H1 (cell line): Measurements from ENCODE around the gene ADGRL3. TPM values are rescaled to one million over a fixed set of nuclear protein-coding genes. Genes with fewer than 3 reads are reported as not detected.

Experiments used
- CTCF ChIA-PET: fragments of 300-600 bp; sonication (Branson Sonifier 250); formaldehyde crosslinking; loops from one replicate; lab custom pipeline; 2021; ENCODE audit not compliant: partially characterized antibody; lab: Charles Lee
- POLR2A ChIA-PET: fragments of 300-600 bp; sonication (Branson Sonifier 250); formaldehyde crosslinking; loops from one replicate; lab custom pipeline; 2021; ENCODE audit warnings: inconsistent platforms; ENCODE audit not compliant: partially characterized antibody; lab: Charles Lee
- DNase-seq, 2 experiments: peaks; one replicate each; pipeline versions ENCODE4 v3.0.0 to v3.0.0-alpha.2; 2010 to 2022; ENCODE audit warnings: low spot score in 2 of 2, low read depth in 1 of 2, mixed read lengths in 1 of 2
- FAIRE-seq: peaks from 2 replicates; lab custom pipeline; 2011; peaks lifted over from hg19 to GRCh38; lab: Jason Lieb, UNC
- H2AFZ ChIP-seq: 2 replicates; pipeline ENCODE4 v1.8.1; 2012; ENCODE audit warnings: low read length, inconsistent platforms
- H2AK5ac ChIP-seq: 2 replicates; pipeline ENCODE4 v1.6.1; 2013; ENCODE audit warnings: low read depth, low read length
- H2BK120ac ChIP-seq: replicated peaks from 2 replicates; pipeline ENCODE3; 2013; ENCODE audit warnings: low read depth, low read length, inconsistent platforms
- H2BK12ac ChIP-seq: 2 replicates; pipeline ENCODE4 v1.6.1; 2013; ENCODE audit warnings: low read depth, low read length
- H2BK15ac ChIP-seq: 2 replicates; pipeline ENCODE4 v1.6.1; 2013; ENCODE audit warnings: low read length
- H2BK20ac ChIP-seq: 2 replicates; pipeline ENCODE4 v1.6.1; 2013; ENCODE audit warnings: low read length
- H2BK5ac ChIP-seq: 2 replicates; pipeline ENCODE4 v1.6.1; 2013; ENCODE audit warnings: low read depth, low read length
- H3K14ac ChIP-seq: 2 replicates; pipeline ENCODE4 v1.6.1; 2013; ENCODE audit warnings: inconsistent platforms; ENCODE audit not compliant: insufficient read length
- H3K18ac ChIP-seq: 2 replicates; pipeline ENCODE4 v1.6.1; 2013; ENCODE audit warnings: low read length; ENCODE audit errors: extremely low read depth
- H3K23ac ChIP-seq: 2 replicates; pipeline ENCODE4 v1.6.1; 2013; ENCODE audit warnings: inconsistent platforms; ENCODE audit not compliant: insufficient read length
- H3K23me2 ChIP-seq: 2 replicates; pipeline ENCODE4 v1.6.1; 2013; ENCODE audit warnings: low read depth, low read length
- H3K27ac ChIP-seq: 2 replicates; pipeline ENCODE4 v1.6.1; 2011; ENCODE audit warnings: low read depth, low read length, inconsistent platforms
- H3K27me3 ChIP-seq, 4 experiments: replicated peaks in 1 of 4; 1 replicate in 1 of 4; 2 replicates in 3 of 4; pipeline versions ENCODE4 v1.6.1 to v1.8.1; 2011 to 2013; ENCODE audit warnings: low read length in 3 of 4, mild to moderate bottlenecking in 3 of 4, inconsistent platforms in 2 of 4, mixed read lengths in 2 of 4, moderate library complexity in 1 of 4; ENCODE audit not compliant: control insufficient read depth in 3 of 4, insufficient read depth in 3 of 4; ENCODE audit errors: extremely low read depth in 1 of 4
- H3K36me3 ChIP-seq, 4 experiments: 2 replicates each; pipeline versions ENCODE4 v1.6.1 to v1.8.1; 2011 to 2013; ENCODE audit warnings: mild to moderate bottlenecking in 4 of 4, low read length in 3 of 4, moderate library complexity in 2 of 4, control low read depth in 1 of 4, inconsistent platforms in 1 of 4; ENCODE audit not compliant: insufficient read depth in 4 of 4, control insufficient read depth in 2 of 4
- H3K4ac ChIP-seq: replicated peaks from 2 replicates; pipeline ENCODE3; 2013; ENCODE audit warnings: low read length, low read depth, mixed read lengths, inconsistent platforms; ENCODE audit not compliant: insufficient read length
- H3K4me1 ChIP-seq, 4 experiments: replicated peaks in 1 of 4; 1 replicate in 1 of 4; 2 replicates in 3 of 4; pipeline versions ENCODE4 v1.6.1 to v1.8.1; 2011 to 2013; ENCODE audit warnings: low read length in 3 of 4, inconsistent platforms in 2 of 4, mixed read lengths in 1 of 4; ENCODE audit not compliant: insufficient read depth in 4 of 4, control insufficient read depth in 3 of 4
- H3K4me2 ChIP-seq, 2 experiments: 2 replicates each; pipeline versions ENCODE4 v1.6.1 to v1.8.1; 2011 to 2013; ENCODE audit warnings: low read depth in 2 of 2, low read length in 2 of 2, control low read depth in 1 of 2, inconsistent platforms in 1 of 2, mild to moderate bottlenecking in 1 of 2; ENCODE audit not compliant: insufficient read depth in 1 of 2
- H3K4me3 ChIP-seq, 4 experiments: fragments of 200-600, 300-600 bp in 1 of 4; sonication (generic), shearing (Covaris generic), sonication (Bioruptor Twin) in 1 of 4; 2 replicates each; pipeline versions ENCODE4 v1.5.1 to v1.8.1; 2011 to 2016; ENCODE audit warnings: low read length in 4 of 4, low read depth in 3 of 4, control low read depth in 2 of 4, inconsistent platforms in 2 of 4, mild to moderate bottlenecking in 2 of 4, mixed read lengths in 1 of 4, moderate library complexity in 1 of 4; ENCODE audit not compliant: insufficient read depth in 2 of 4; ENCODE audit errors: extremely low read depth in 1 of 4
- H3K56ac ChIP-seq: replicated peaks from 2 replicates; pipeline ENCODE3; 2013; ENCODE audit warnings: low read depth, mild to moderate bottlenecking, mixed read lengths, low read length, inconsistent platforms; ENCODE audit not compliant: insufficient read length
- H3K79me1 ChIP-seq: 2 replicates; pipeline ENCODE4 v1.6.1; 2013; ENCODE audit warnings: low read depth, low read length, control low read depth
- H3K79me2 ChIP-seq, 2 experiments: 2 replicates each; pipeline versions ENCODE4 v1.6.1 to v1.8.1; 2012 to 2013; ENCODE audit warnings: low read length in 2 of 2, mild to moderate bottlenecking in 2 of 2, inconsistent platforms in 1 of 2; ENCODE audit not compliant: insufficient read depth in 2 of 2, control insufficient read depth in 1 of 2
- H3K9ac ChIP-seq, 4 experiments: replicated peaks in 1 of 4; 1 replicate in 1 of 4; 2 replicates in 3 of 4; pipeline versions ENCODE4 v1.6.1 to v1.8.1; 2011 to 2013; ENCODE audit warnings: low read depth in 3 of 4, low read length in 3 of 4, control low read depth in 2 of 4, mild to moderate bottlenecking in 2 of 4, moderate library complexity in 2 of 4, inconsistent platforms in 1 of 4; ENCODE audit errors: extremely low read depth in 1 of 4
- H3K9me3 ChIP-seq, 2 experiments: 2 replicates each; pipeline versions ENCODE4 v1.6.1 to v1.8.1; 2012 to 2013; ENCODE audit warnings: mild to moderate bottlenecking in 2 of 2, moderate library complexity in 2 of 2, control low read depth in 1 of 2, inconsistent platforms in 1 of 2, low read depth in 1 of 2, low read length in 1 of 2, mixed read lengths in 1 of 2; ENCODE audit not compliant: insufficient read depth in 2 of 2
- H4K20me1 ChIP-seq, 2 experiments: replicated peaks in 1 of 2; 2 replicates each; pipeline versions ENCODE3 to v1.8.1; 2011 to 2013; ENCODE audit warnings: inconsistent platforms in 2 of 2, low read length in 2 of 2, mild to moderate bottlenecking in 1 of 2; ENCODE audit not compliant: insufficient read depth in 2 of 2, control insufficient read depth in 1 of 2
- H4K5ac ChIP-seq: 2 replicates; pipeline ENCODE4 v1.6.1; 2013; ENCODE audit warnings: low read length, low read depth, mixed read lengths, inconsistent platforms; ENCODE audit not compliant: insufficient read length
- H4K8ac ChIP-seq: 2 replicates; pipeline ENCODE4 v1.8.0; 2013; ENCODE audit warnings: mild to moderate bottlenecking, moderate library complexity, low read length, inconsistent platforms; ENCODE audit not compliant: insufficient read depth; ENCODE audit errors: extremely low read depth
- H4K91ac ChIP-seq: replicated peaks from 2 replicates; pipeline ENCODE3; 2013; ENCODE audit warnings: low read length, mixed read lengths, inconsistent platforms; ENCODE audit not compliant: insufficient read length
- ATF3 ChIP-seq: IDR thresholded peaks from 2 replicates; pipeline ENCODE4 v1.6.1; 2011; ENCODE audit warnings: low read depth, mild to moderate bottlenecking, low read length; ENCODE audit not compliant: insufficient read depth
- RFX5 ChIP-seq: IDR thresholded peaks from 2 replicates; pipeline ENCODE4 v1.6.1; 2011; ENCODE audit warnings: low read depth, low read length, improper control_type of control experiment, borderline replicate concordance
- RXRA ChIP-seq: IDR thresholded peaks from 2 replicates; pipeline ENCODE4 v1.6.1; 2011; ENCODE audit warnings: low read depth, mild to moderate bottlenecking, low read length, moderate library complexity; ENCODE audit not compliant: insufficient read depth
- SP2 ChIP-seq: IDR thresholded peaks from 2 replicates; pipeline ENCODE4 v1.6.1; 2012; ENCODE audit warnings: mild to moderate bottlenecking, low read length, inconsistent platforms
- TBP ChIP-seq: IDR thresholded peaks from 2 replicates; pipeline ENCODE4 v1.6.1; 2011; ENCODE audit warnings: low read depth, low read length, improper control_type of control experiment
- WGBS, 2 experiments: shearing (Covaris generic) in 1 of 2; methylation state at CpG; one replicate each; pipeline versions ENCODE4 v1.1.6 to v1.1.7; 2013 to 2015; ENCODE audit warnings: low lambda C conversion rate in 2 of 2, mixed read lengths in 2 of 2, inconsistent platforms in 1 of 2, low coverage in 1 of 2, missing lambda C conversion rate in 1 of 2; ENCODE audit not compliant: insufficient replicate concordance in 2 of 2, insufficient coverage in 1 of 2, insufficient read length in 1 of 2; ENCODE audit errors: extremely low coverage in 1 of 2, missing lambda C conversion rate in 1 of 2; 5-methylcytosine and 5-hydroxymethylcytosine counted together
- polyA plus RNA-seq, 7 experiments: library from polyadenylated mRNA; depleted of rRNA in 3 of 7; stranded (reverse) in 5 of 7; unstranded in 2 of 7; fragments of >200 nt in 5 of 7; fragments of 200-250 nt in 2 of 7; gene quantifications; 1 replicate in 5 of 7; 2 replicates in 1 of 7; 4 replicates in 1 of 7; pipeline versions ENCODE4 v1.2.1 to v1.2.3, GENCODE V29; 2011 to 2013; ENCODE audit warnings: missing spikeins in 2 of 7, mixed read lengths in 2 of 7
- total RNA-seq: library from RNA; stranded (reverse); fragmentation: NEBNext Ultra II Directional; extraction: Animal tissue kit (Norgen Biotek cat#: 25700); gene quantifications from 2 replicates; pipeline ENCODE4 v1.2.1, GENCODE V29; 2021

ADGRL3 gene
- total and polyA plus RNA-seq, 2 of the 8 experiments (the other 6 are each of a cell fraction or from before 2014, with no cell fraction given): 6.6 to 13.0 TPM

DNA sequence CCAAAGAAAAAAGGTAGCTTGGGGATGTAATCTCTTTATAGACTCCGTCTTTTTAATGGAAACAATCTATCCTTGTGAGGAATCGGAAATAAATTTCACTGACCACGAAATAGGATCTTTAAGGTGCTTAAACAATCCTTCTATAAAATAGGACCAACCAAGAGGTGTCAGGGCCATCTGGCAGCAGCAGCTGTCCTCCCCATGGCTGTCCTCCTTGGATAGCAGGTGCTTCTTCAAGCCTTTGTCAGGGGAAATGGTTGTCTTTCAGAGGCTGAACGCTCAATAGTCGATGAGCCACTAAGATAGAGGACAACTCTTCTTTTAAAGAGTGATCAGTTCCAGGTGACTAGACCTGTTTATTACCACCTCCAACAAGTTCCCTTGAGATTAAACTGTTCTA lies 231.0 kb downstream of the ADGRL3 start:
- H4K5ac ChIP-seq: no peak overlapping the region
- H3K27ac ChIP-seq: no peak overlapping the region
- H3K36me3 ChIP-seq: no peaks in the 10 kb centered on the region
- H3K79me2 ChIP-seq: no peaks in the 10 kb centered on the region
- no peak overlapping the region for H2BK12ac ChIP-seq
- no peak overlapping the region for H2AK5ac ChIP-seq
- H3K27me3 ChIP-seq: no peaks in the 10 kb centered on the region
- no peak overlapping the region for H3K9ac ChIP-seq
- H3K79me1 ChIP-seq: no peaks in the 10 kb centered on the region
- DNase-seq (no peak), FAIRE-seq (no peak)
- H4K91ac ChIP-seq: no peak overlapping the region
- POLR2A ChIA-PET: no interaction called here
- no peak overlapping the region for H4K8ac ChIP-seq
- H2BK5ac ChIP-seq: no peak overlapping the region
- H3K4me1 ChIP-seq: no peaks in the 10 kb centered on the region
- no peak overlapping the region for H2BK20ac ChIP-seq
- no peak overlapping the region for H3K4ac ChIP-seq
- H3K18ac ChIP-seq: no peak overlapping the region
- H3K9me3 ChIP-seq: no peaks in the 10 kb centered on the region
- no peak overlapping the region for H2AFZ ChIP-seq
- H3K4me2 ChIP-seq: no peak overlapping the region
- CTCF ChIA-PET: no interaction called here
- H3K4me3 ChIP-seq: no peak overlapping the region
- H3K56ac ChIP-seq: no peak overlapping the region
- no peak overlapping the region for H2BK15ac ChIP-seq
- no peaks in the 10 kb centered on the region for H3K23me2 ChIP-seq
- 89% methylated on average over 5 of the region's 5 CpGs; no CpG with 5 or more reads in 1 of the 2 experiments for WGBS, 2 experiments
- no peak overlapping the region for H3K14ac ChIP-seq
- no peak overlapping the region for H2BK120ac ChIP-seq
- H3K23ac ChIP-seq: no peak overlapping the region
- H4K20me1 ChIP-seq: no peaks in the 10 kb centered on the region
- no peak for TF ChIP-seq SP2
- no peak for TF ChIP-seq TBP
- no peak for TF ChIP-seq RXRA
- TF ChIP-seq ATF3: no peak
- no peak for TF ChIP-seq RFX5
